PFSK-1 (cell line): ENCODE results near the gene EPB42.

Experiments
- FOXP2 ChIP-seq: optimal IDR thresholded peaks from 2 replicates; pipeline ENCODE3; 2011; ENCODE audit warnings: borderline replicate concordance, control low read depth, inconsistent platforms; ENCODE audit not compliant: insufficient read depth; ENCODE audit errors: extremely low read length, extremely low read depth
- POLR2AphosphoS5 ChIP-seq: IDR thresholded peaks from 2 replicates; pipeline ENCODE4 v1.6.1; 2012; ENCODE audit warnings: low read depth, mild to moderate bottlenecking, control low read depth, low read length, moderate library complexity
- REST ChIP-seq, 2 experiments: IDR thresholded peaks; 2 replicates each; pipeline versions ENCODE4 v1.6.1 to v1.8.0; 2011 to 2012; ENCODE audit warnings: low read depth in 2 of 2, low read length in 2 of 2, control low read depth in 1 of 2, inconsistent platforms in 1 of 2, mild to moderate bottlenecking in 1 of 2, moderate library complexity in 1 of 2; ENCODE audit not compliant: insufficient read depth in 1 of 2
- SIN3A ChIP-seq: IDR thresholded peaks from 2 replicates; pipeline ENCODE4 v1.6.1; 2012; ENCODE audit warnings: mild to moderate bottlenecking, low read length, moderate library complexity, borderline replicate concordance; ENCODE audit not compliant: insufficient read depth
- TAF1 ChIP-seq: IDR thresholded peaks from 2 replicates; pipeline ENCODE4 v1.6.1; 2012; ENCODE audit warnings: low read length, control low read depth, borderline replicate concordance; ENCODE audit not compliant: insufficient read depth

EPB42 gene

DNA sequence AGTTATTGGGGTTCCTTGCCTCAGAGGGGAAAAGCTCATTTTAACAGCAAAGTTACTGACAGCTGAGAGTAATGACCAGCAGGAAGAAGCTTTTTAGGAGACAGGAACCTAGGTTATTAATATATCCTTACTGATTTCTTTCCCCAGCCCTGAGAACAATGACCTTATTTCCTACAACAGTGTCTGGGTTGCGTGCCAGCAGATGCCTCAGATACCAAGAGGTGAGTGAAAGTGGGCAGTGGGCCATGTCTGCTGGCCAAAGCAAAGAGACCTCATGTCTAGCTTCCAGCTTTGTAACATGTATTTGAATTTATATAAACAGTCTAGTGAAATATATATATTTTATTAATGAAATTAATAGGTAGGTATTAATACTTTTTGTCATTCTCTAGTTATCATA, 30.6 kb downstream of the EPB42 start:
- no peak for TF ChIP-seq TAF1
- TF ChIP-seq POLR2AphosphoS5 = no peak
- TF ChIP-seq FOXP2 = no peak
- no peak for TF ChIP-seq REST (IDR thresholded peaks at IDR 0.05; ENCODE audit: insufficient read depth in 1 of 2, low read depth in 2 of 2, low read length in 2 of 2)
- no peak for TF ChIP-seq SIN3A

GRCh38 chr15:43189296-43189695, 31.5 kb downstream of the EPB42 start:
- no peak for TF ChIP-seq FOXP2
- TF ChIP-seq REST (IDR thresholded peaks at IDR 0.05; ENCODE audit: insufficient read depth in 1 of 2, low read depth in 2 of 2, low read length in 2 of 2) = no peak
- no peak for TF ChIP-seq TAF1
- TF ChIP-seq POLR2AphosphoS5 = no peak
- TF ChIP-seq SIN3A = no peak

- TF ChIP-seq SIN3A (no peak), REST (IDR thresholded peaks at IDR 0.05; ENCODE audit: insufficient read depth in 1 of 2, low read depth in 2 of 2, low read length in 2 of 2) (no peak), POLR2AphosphoS5 (no peak), TAF1 (no peak), FOXP2 (no peak)
Measured at GRCh38 chr15:43187544-43188155, 33.2 kb downstream of the EPB42 start.

DNA sequence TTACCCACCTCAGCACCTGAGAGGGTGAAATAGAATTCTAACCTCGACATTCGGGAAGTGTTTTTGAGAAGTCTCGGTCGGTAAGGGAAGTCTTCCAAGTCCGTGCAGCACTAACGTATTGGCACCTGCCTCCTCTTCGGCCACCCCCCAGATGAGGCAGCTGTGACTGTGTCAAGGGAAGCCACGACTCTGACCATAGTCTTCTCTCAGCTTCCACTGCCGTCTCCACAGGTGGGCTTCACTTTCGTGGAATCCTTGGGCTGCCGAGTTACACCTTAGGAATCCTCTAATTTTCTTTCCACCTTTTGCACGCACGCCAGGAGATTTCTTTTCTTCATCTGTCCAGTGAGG, 34.8 kb downstream of the EPB42 start:
- TF ChIP-seq POLR2AphosphoS5 (no peak), SIN3A (no peak), REST (IDR thresholded peaks at IDR 0.05; ENCODE audit: insufficient read depth in 1 of 2, low read depth in 2 of 2, low read length in 2 of 2) (no peak), TAF1 (no peak), FOXP2 (no peak)
